Effector CD4-positive, alpha-beta T cell (primary cell): ENCODE data around the gene BAD.
"Not testable (repeated sequence)": the region's sequence is repeated elsewhere in the genome, so short reads cannot be mapped to it uniquely, and the experiment has no call there.

Experiments used
- DNase-seq: peaks from one replicate; pipeline ENCODE4 v3.0.0-alpha.2; 2020

BAD gene

GRCh38 chr11:64314805-64315561 is 30.5 kb upstream of the BAD start:
- DNase-seq: no peak

GRCh38 chr11:64314146-64314804 is 29.8 kb upstream of the BAD start:
- no peak for DNase-seq

GRCh38 chr11:64313491-64314145 is 29.2 kb upstream of the BAD start:
- no peak for DNase-seq

- no peak for DNase-seq
Observed at GRCh38 chr11:64312947-64313346, 28.5 kb upstream of the BAD start.

GRCh38 chr11:64307795-64308194 is 23.3 kb upstream of the BAD start:
- not testable (repeated sequence) for DNase-seq

- no peak for DNase-seq
Observed at GRCh38 chr11:64306876-64307622, 22.6 kb upstream of the BAD start.

- DNase-seq: no peak
Observed at GRCh38 chr11:64306563-64306875, 22.1 kb upstream of the BAD start.

- peak; percentile 69 for DNase-seq
Observed at GRCh38 chr11:64305691-64306562, 21.5 kb upstream of the BAD start.

GRCh38 chr11:64305075-64305690 is 20.7 kb upstream of the BAD start, which contains the start of gene ESRRA:
Gene ESRRA (plus strand): TSS chr11:64305524. CDS start chr11:64307180, 1,656 bp downstream.
- peak; percentile 99 for DNase-seq

GRCh38 chr11:64304316-64305072 is 20.0 kb upstream of the BAD start:
- DNase-seq: peak; percentile 92

GRCh38 chr11:64304032-64304315 is 19.5 kb upstream of the BAD start:
- DNase-seq: no peak

GRCh38 chr11:64303109-64304031 is 18.9 kb upstream of the BAD start:
- no peak for DNase-seq

GRCh38 chr11:64299847-64300648 is 15.6 kb upstream of the BAD start, which contains the start of gene CATSPERZ:
Gene CATSPERZ (plus strand): TSS chr11:64300358. CDS start chr11:64300411, 53 bp downstream.
- no peak for DNase-seq

GRCh38 chr11:64298966-64299846 is 14.7 kb upstream of the BAD start:
- DNase-seq: no peak

GRCh38 chr11:64297699-64298358 is 13.4 kb upstream of the BAD start:
- DNase-seq: no peak

- no peak for DNase-seq
Observed at GRCh38 chr11:64296830-64297698, 12.6 kb upstream of the BAD start.
